ENCODE results near the gene JADE1. TPM values are rescaled to one million over a fixed set of nuclear protein-coding genes. Genes with fewer than 3 reads are reported as not detected.

Gene JADE1
- 26.1 and 33.3 TPM in 2 replicates for total RNA-seq

DNA sequence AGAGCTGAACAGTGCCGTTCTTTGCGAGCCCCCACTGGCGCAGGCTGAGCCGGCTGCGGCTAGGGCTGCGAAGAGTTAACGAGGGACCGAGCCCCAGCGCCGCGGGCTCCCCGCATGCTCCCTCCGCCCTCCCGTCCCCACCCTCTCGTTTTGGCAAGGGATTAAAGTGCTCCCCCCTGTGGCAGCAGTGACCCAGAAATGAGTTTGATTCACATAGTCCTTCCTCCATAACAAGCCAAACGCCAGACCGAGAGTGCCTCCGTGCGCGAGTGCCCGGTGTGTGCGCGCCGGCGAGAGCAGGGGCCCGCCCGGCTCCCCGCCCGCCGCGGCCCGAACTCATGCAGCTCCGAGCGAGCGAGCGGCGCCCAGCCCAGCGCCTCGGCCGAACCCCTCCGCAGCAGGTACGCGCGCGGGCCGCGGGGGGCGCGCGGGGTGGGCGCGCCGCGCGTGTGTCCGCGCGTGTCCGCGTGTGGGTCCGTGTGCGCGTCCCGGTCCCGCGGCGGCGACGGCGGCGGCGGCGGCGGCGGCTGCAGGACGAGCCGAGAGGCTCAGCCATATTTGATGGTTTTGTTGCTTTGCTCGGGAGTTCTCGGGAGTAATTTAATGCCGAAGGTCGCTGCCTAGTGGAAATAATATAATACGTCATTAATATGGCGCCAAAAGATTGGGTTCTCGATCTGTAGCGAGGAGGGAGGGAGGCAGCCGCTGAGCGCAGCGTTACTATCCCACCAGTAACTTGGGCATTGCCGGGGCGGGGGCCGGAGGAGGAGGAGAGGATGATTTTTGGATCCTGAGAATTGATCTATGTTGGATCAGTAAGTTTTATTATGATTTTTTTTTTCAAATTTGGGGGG, at the start of gene JADE1:
Gene JADE1 (plus strand): TSS at position 224 of the 854 bp plus-strand sequence. CDS start 22,059 bp downstream, outside the sequence.

